H9 (cell line): ENCODE measurements around the gene RPRD1B. TPM values are rescaled to one million over a fixed set of nuclear protein-coding genes. Genes with fewer than 3 reads are reported as not detected.

Source experiments
- DNase-seq: peaks from one replicate; pipeline ENCODE4 v3.0.0-alpha.2; 2017
- H2AFZ ChIP-seq: one replicate; pipeline ENCODE4 v1.6.1; 2013; ENCODE audit warnings: mild to moderate bottlenecking, low read length, control low read depth, moderate library complexity
- H2AK5ac ChIP-seq: 2 replicates; pipeline ENCODE4 v1.6.1; 2013; ENCODE audit warnings: low read length, control low read depth, mixed read lengths; ENCODE audit not compliant: insufficient read length
- H2BK120ac ChIP-seq: one replicate; pipeline ENCODE4 v1.6.1; 2013; ENCODE audit warnings: low read depth, mild to moderate bottlenecking, low read length, control low read depth, inconsistent platforms; ENCODE audit not compliant: poor library complexity, severe bottlenecking
- H2BK12ac ChIP-seq: 2 replicates; pipeline ENCODE4 v1.6.1; 2013; ENCODE audit warnings: low read length, control low read depth, mixed read lengths, low read depth; ENCODE audit not compliant: insufficient read length
- H2BK15ac ChIP-seq: 2 replicates; pipeline ENCODE4 v1.6.1; 2013; ENCODE audit warnings: low read depth, low read length, control low read depth
- H2BK20ac ChIP-seq: one replicate; pipeline ENCODE4 v1.6.1; 2013; ENCODE audit warnings: low read depth, mild to moderate bottlenecking, low read length, control low read depth, inconsistent platforms; ENCODE audit not compliant: poor library complexity, severe bottlenecking
- H2BK5ac ChIP-seq: 2 replicates; pipeline ENCODE4 v1.6.1; 2013; ENCODE audit warnings: low read length, control low read depth, mixed read lengths; ENCODE audit not compliant: insufficient read length
- H3K14ac ChIP-seq: 2 replicates; pipeline ENCODE4 v1.6.1; 2013; ENCODE audit warnings: low read length, control low read depth; ENCODE audit not compliant: insufficient read depth
- H3K18ac ChIP-seq: 2 replicates; pipeline ENCODE4 v1.6.1; 2013; ENCODE audit warnings: low read depth, mild to moderate bottlenecking, mixed read lengths, low read length, control low read depth; ENCODE audit not compliant: insufficient read length
- H3K23ac ChIP-seq: 2 replicates; pipeline ENCODE4 v1.6.1; 2013; ENCODE audit warnings: low read length, control low read depth, mixed read lengths, low read depth; ENCODE audit not compliant: insufficient read length
- H3K23me2 ChIP-seq: 2 replicates; pipeline ENCODE4 v1.6.1; 2013; ENCODE audit warnings: low read depth, mild to moderate bottlenecking, mixed read lengths, low read length, control low read depth; ENCODE audit not compliant: insufficient read length, poor library complexity, severe bottlenecking
- H3K27ac ChIP-seq: 2 replicates; pipeline ENCODE4 v1.5.1; 2013; ENCODE audit warnings: low read length, control low read depth, mixed read lengths, low read depth; ENCODE audit not compliant: insufficient read length
- H3K27me3 ChIP-seq: 2 replicates; pipeline ENCODE4 v1.6.1; 2013; ENCODE audit warnings: low read length, control low read depth, inconsistent platforms; ENCODE audit not compliant: insufficient read depth
- H3K4ac ChIP-seq: 2 replicates; pipeline ENCODE4 v1.6.1; 2013; ENCODE audit warnings: low read depth, mild to moderate bottlenecking, control low read depth, inconsistent platforms, low read length, moderate library complexity
- H3K4me1 ChIP-seq: 2 replicates; pipeline ENCODE4 v1.6.1; 2013; ENCODE audit warnings: low read length, control low read depth, inconsistent platforms; ENCODE audit not compliant: insufficient read depth
- H3K4me2 ChIP-seq: 2 replicates; pipeline ENCODE4 v1.6.1; 2013; ENCODE audit warnings: low read length, control low read depth, mixed read lengths; ENCODE audit not compliant: insufficient read length, insufficient read depth
- H3K56ac ChIP-seq: 2 replicates; pipeline ENCODE4 v1.6.1; 2013; ENCODE audit warnings: low read depth, mild to moderate bottlenecking, mixed read lengths, low read length, control low read depth; ENCODE audit not compliant: insufficient read length
- H3K79me1 ChIP-seq: 2 replicates; pipeline ENCODE4 v1.6.1; 2013; ENCODE audit warnings: low read depth, mild to moderate bottlenecking, moderate library complexity, low read length, control low read depth, inconsistent platforms; ENCODE audit not compliant: insufficient read depth, poor library complexity, severe bottlenecking
- H3K79me2 ChIP-seq: 2 replicates; pipeline ENCODE4 v1.6.1; 2013; ENCODE audit warnings: low read length, control low read depth, inconsistent platforms; ENCODE audit not compliant: insufficient read depth
- H3K9ac ChIP-seq: 2 replicates; pipeline ENCODE4 v1.6.1; 2013; ENCODE audit warnings: low read length, control low read depth, mixed read lengths; ENCODE audit not compliant: insufficient read length; ENCODE audit errors: extremely low read depth
- H3K9me3 ChIP-seq: one replicate; pipeline ENCODE4 v1.6.1; 2013; ENCODE audit warnings: low read depth, low read length, inconsistent platforms; ENCODE audit not compliant: control insufficient read depth
- H3T11ph ChIP-seq: one replicate; pipeline ENCODE4 v1.6.1; 2013; ENCODE audit warnings: mild to moderate bottlenecking, low read length, control low read depth, inconsistent platforms
- H4K20me1 ChIP-seq: one replicate; pipeline ENCODE4 v1.6.1; 2013; ENCODE audit not compliant: control insufficient read depth, insufficient read length, insufficient read depth
- H4K5ac ChIP-seq: 2 replicates; pipeline ENCODE4 v1.6.1; 2013; ENCODE audit warnings: low read depth, mild to moderate bottlenecking, mixed read lengths, low read length, control low read depth; ENCODE audit not compliant: insufficient read length
- H4K8ac ChIP-seq: replicated peaks from 2 replicates; pipeline ENCODE4 v1.6.1; 2013; ENCODE audit warnings: low read length, control low read depth, mixed read lengths, low read depth; ENCODE audit not compliant: insufficient read length
- H4K91ac ChIP-seq: 2 replicates; pipeline ENCODE4 v1.6.1; 2013; ENCODE audit warnings: low read depth, mild to moderate bottlenecking, moderate library complexity, mixed read lengths, low read length, control low read depth; ENCODE audit not compliant: insufficient read length
- H3K27ac Mint-ChIP-seq, 3 experiments: 2 replicates in 2 of 3; 3 replicates in 1 of 3; pipeline ENCODE4 v1.8.0; 2020 to 2021; ENCODE audit warnings: mixed read lengths in 3 of 3, mild to moderate bottlenecking in 1 of 3, moderate library complexity in 1 of 3
- H3K27me3 Mint-ChIP-seq: 2 replicates; pipeline ENCODE4 v1.8.0; 2021; ENCODE audit warnings: low read depth, mild to moderate bottlenecking, moderate library complexity, mixed read lengths
- H3K36me3 Mint-ChIP-seq, 3 experiments: 2 replicates in 2 of 3; 3 replicates in 1 of 3; pipeline ENCODE4 v1.8.0; 2020 to 2021; ENCODE audit warnings: low read depth in 3 of 3, mixed read lengths in 3 of 3; ENCODE audit not compliant: insufficient read depth in 1 of 3
- H3K4me1 Mint-ChIP-seq, 2 experiments: 2 replicates each; pipeline ENCODE4 v1.8.0; 2020; ENCODE audit warnings: mixed read lengths in 2 of 2
- H3K4me3 Mint-ChIP-seq, 2 experiments: 2 replicates in 1 of 2; 3 replicates in 1 of 2; pipeline ENCODE4 v1.8.0; 2020 to 2021; ENCODE audit warnings: mild to moderate bottlenecking in 2 of 2, mixed read lengths in 2 of 2, moderate library complexity in 1 of 2
- H3K9me3 Mint-ChIP-seq, 2 experiments: 2 replicates in 1 of 2; 3 replicates in 1 of 2; pipeline ENCODE4 v1.8.0; 2020; ENCODE audit warnings: mild to moderate bottlenecking in 2 of 2, mixed read lengths in 2 of 2, moderate library complexity in 1 of 2
- WGBS: extraction: QIAGEN DNeasy Blood & Tissue Kit; methylation state at CpG from one replicate; pipeline ENCODE4 v1.1.7; 2013; ENCODE audit warnings: missing lambda C conversion rate, low lambda C conversion rate, mixed read lengths; ENCODE audit not compliant: insufficient read length; ENCODE audit errors: extremely low coverage; 5-methylcytosine and 5-hydroxymethylcytosine counted together
- total RNA-seq: library from RNA; stranded (reverse); gene quantifications from 2 replicates; pipeline ENCODE4 v1.2.1, GENCODE V29; 2021
- TF ChIP-seq, protein P1 (sequence below): fragments of 200-600 bp; sonication (generic); conservative IDR thresholded peaks from 3 replicates; pipeline ENCODE4 v1.8.0; 2021; ENCODE audit warnings: antibody characterized with exemption, mild to moderate bottlenecking

Gene RPRD1B
- total RNA-seq, 1 experiment from 2014 or later = 34.3 TPM

DNA sequence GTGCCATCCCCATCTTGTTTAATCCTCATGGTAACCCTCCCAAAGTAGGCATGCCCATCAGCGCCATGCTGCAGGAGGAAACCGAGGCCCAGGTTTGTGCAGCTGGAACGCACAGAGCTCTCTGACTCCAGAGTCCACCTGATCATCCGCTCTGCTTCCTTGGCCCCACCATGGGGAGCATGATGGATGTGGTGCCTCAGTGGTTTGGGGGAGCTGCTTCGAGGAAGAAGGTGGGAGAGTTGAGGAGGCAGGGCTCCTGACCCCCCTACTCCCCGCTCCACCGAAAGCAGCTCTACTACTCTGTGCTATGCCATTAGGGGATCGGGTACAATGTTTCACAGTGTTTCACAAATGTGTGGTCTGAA, 79.4 kb downstream of the RPRD1B start:
- no peaks in the 10 kb centered on the region for H3K4me1 ChIP-seq
- H3K27me3 Mint-ChIP-seq = no peaks in the 10 kb centered on the region
- no peak overlapping the region for H2BK15ac ChIP-seq
- no peak overlapping the region for H2BK120ac ChIP-seq
- DNase-seq = no peak
- H4K20me1 ChIP-seq = no peaks in the 10 kb centered on the region
- H3K9me3 Mint-ChIP-seq = no peaks in the 10 kb centered on the region
- H3K79me2 ChIP-seq = no peaks in the 10 kb centered on the region
- H2AK5ac ChIP-seq = no peak overlapping the region
- H2AFZ ChIP-seq = no peak overlapping the region
- H3K27ac Mint-ChIP-seq = no peak overlapping the region
- H3K4ac ChIP-seq = no peak overlapping the region
- H3K9ac ChIP-seq = no peak overlapping the region
- H3K23me2 ChIP-seq = no peaks in the 10 kb centered on the region
- H3K79me1 ChIP-seq = no peaks in the 10 kb centered on the region
- H2BK12ac ChIP-seq = no peak overlapping the region
- no CpG with 5 or more reads among the region's 8 CpGs for whole genome bisulfite sequencing
- H3K27ac ChIP-seq = no peak overlapping the region
- H3K23ac ChIP-seq = no peak overlapping the region
- no peak overlapping the region for H4K91ac ChIP-seq
- no peaks in the 10 kb centered on the region for H3K9me3 ChIP-seq
- no peak overlapping the region for H3K4me3 Mint-ChIP-seq
- H3K36me3 Mint-ChIP-seq = no peaks in the 10 kb centered on the region
- H3K4me1 Mint-ChIP-seq = peaks cover 4 to 7% of the 10 kb centered on the region in 2 experiments
- no peak overlapping the region for H3K14ac ChIP-seq
- H2BK20ac ChIP-seq = no peak overlapping the region
- TF ChIP-seq, protein P1, sequence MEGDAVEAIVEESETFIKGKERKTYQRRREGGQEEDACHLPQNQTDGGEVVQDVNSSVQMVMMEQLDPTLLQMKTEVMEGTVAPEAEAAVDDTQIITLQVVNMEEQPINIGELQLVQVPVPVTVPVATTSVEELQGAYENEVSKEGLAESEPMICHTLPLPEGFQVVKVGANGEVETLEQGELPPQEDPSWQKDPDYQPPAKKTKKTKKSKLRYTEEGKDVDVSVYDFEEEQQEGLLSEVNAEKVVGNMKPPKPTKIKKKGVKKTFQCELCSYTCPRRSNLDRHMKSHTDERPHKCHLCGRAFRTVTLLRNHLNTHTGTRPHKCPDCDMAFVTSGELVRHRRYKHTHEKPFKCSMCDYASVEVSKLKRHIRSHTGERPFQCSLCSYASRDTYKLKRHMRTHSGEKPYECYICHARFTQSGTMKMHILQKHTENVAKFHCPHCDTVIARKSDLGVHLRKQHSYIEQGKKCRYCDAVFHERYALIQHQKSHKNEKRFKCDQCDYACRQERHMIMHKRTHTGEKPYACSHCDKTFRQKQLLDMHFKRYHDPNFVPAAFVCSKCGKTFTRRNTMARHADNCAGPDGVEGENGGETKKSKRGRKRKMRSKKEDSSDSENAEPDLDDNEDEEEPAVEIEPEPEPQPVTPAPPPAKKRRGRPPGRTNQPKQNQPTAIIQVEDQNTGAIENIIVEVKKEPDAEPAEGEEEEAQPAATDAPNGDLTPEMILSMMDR = no peak
- H3T11ph ChIP-seq = no peak overlapping the region
- no peak overlapping the region for H3K18ac ChIP-seq
- no peak overlapping the region for H3K56ac ChIP-seq
- no peak overlapping the region for H3K4me2 ChIP-seq
- H3K27me3 ChIP-seq = no peaks in the 10 kb centered on the region
- H4K8ac ChIP-seq = no peak overlapping the region
- H4K5ac ChIP-seq = no peak overlapping the region
- no peak overlapping the region for H2BK5ac ChIP-seq
